Mucosa of stomach (tissue), 1 donor: Measurements from ENCODE around the gene SYCE1.
"Not testable (repeated sequence)": the region's sequence is repeated elsewhere in the genome, so short reads cannot be mapped to it uniquely, and the experiment has no call there.

Experiments
- H3K27me3 ChIP-seq: one replicate; pipeline ENCODE4 v1.7.0; 2013; ENCODE audit warnings: mild to moderate bottlenecking, low read length; ENCODE audit not compliant: control insufficient read depth, insufficient read depth
- H3K36me3 ChIP-seq: one replicate; pipeline ENCODE4 v1.7.0; 2013; ENCODE audit warnings: low read length; ENCODE audit not compliant: control insufficient read depth, insufficient read depth
- H3K4me1 ChIP-seq: one replicate; pipeline ENCODE4 v1.7.0; 2013; ENCODE audit warnings: mild to moderate bottlenecking, low read length; ENCODE audit not compliant: control insufficient read depth, insufficient read depth
- H3K4me3 ChIP-seq: one replicate; pipeline ENCODE4 v1.7.0; 2013; ENCODE audit warnings: low read length
- H3K9ac ChIP-seq: one replicate; pipeline ENCODE4 v1.7.0; 2013; ENCODE audit warnings: mild to moderate bottlenecking, low read length, moderate library complexity
- H3K9me3 ChIP-seq: one replicate; pipeline ENCODE4 v1.7.0; 2013; ENCODE audit warnings: mild to moderate bottlenecking, low read length, moderate library complexity; ENCODE audit not compliant: control insufficient read depth
- donor health status: Pancreatic carcinoma.

The SYCE1 gene

DNA sequence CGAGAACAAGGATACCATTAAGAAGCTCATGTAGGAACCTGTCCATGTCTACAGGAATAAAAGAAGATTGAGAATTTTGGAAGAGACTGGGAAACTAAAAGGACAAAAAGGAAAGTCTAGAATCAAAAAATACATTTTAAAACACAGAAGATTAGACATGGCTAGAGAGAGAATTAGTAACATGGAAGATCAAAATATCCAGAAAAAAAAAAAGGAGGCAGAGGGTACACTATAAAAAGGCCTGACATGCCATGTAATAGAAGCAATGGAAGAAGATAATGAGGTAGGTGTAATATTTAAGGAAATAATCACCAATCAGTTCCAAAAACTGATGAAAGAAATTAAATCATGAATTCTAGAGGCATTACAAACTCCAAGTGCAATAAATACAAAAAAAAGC is 8.1 kb upstream of the SYCE1 start:
- H3K27me3 ChIP-seq, H3K9me3 ChIP-seq, H3K36me3 ChIP-seq, H3K4me1 ChIP-seq, H3K9ac ChIP-seq, H3K4me3 ChIP-seq: not testable (repeated sequence)

DNA sequence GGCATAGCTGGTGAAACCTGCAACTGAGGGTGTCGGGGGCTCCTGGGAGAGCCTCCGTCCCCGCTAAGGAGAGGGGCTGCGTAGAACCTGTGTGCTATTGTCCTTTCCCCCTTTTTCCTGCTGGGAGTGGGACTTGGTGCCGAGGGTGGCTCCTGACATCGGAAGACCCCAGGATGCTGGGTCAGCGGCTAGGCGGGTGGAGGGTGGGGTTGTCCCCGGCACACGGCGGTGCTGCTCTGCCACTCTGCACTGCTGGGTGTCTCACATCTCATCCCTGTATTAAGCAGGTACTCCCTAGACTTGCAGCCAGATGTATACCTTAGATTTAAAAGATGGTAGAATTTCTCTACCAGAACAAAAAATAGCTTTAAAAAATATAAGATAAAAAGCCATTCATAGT is 6.7 kb upstream of the SYCE1 start:
- H3K9me3 ChIP-seq, result not testable (repeated sequence)

DNA sequence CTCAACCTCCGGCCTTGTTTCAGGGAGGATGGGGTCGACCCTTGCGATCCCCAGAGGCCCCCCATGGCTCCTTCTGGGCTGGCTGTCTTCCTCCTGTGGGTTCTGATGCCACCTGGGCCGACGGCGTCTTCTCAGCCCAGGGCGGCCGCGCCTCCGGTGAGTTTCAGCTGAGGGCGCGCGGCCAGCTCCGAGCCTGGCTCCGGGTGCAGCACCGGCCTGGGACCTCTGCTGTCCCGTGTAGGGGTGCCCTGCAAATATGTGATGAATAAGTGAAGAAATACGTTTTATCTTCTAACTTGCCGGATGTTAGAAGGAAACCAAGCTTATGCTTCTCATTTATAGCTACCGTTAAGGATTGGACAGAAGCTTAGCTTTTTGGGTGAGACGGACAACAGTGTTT is 4.4 kb upstream of the SYCE1 start:
- H3K9ac ChIP-seq, H3K4me3 ChIP-seq, H3K9me3 ChIP-seq: not testable (repeated sequence)

More for the DNA sequence above, 6.7 kb upstream of the SYCE1 start:
- H3K36me3 ChIP-seq, H3K4me1 ChIP-seq, H3K4me3 ChIP-seq, H3K9ac ChIP-seq, H3K27me3 ChIP-seq: not testable (repeated sequence)

DNA sequence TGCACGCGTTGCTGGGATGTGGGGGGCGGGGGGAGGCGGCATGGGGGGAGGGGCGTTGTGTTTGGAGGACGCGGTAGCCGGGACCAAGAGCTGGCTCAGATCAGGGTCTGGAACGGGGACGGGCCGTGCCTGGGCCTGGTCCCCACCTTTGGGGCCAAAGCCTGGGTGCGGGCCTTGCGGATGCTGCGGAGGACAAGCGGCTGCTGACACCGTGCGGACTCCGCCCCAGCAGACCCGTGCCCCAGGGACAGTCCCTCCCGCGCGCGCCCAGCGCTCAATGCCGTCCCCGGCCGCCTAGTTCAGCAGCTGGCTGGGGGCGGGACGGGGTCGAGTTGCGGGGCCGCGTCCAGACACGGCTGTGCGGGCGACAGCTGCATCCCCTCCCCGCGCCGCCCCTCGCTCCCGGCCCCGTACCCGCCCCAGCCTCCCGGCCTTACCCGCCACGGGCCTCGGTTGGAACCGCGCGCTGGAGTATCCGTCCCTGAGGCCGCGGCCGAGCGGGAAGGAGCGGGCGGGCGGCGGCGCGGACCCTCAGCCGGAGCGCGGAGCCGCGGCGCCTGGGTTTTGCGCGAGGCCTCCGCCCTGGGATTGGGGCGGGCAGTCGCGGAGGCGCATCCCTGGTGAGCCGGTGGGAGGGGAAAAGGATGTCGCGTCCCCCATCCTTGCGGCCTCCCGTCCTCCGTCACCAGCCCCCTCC is 3.6 kb upstream of the SYCE1 start:
- H3K27me3 ChIP-seq, H3K9me3 ChIP-seq, H3K4me3 ChIP-seq, H3K36me3 ChIP-seq, H3K4me1 ChIP-seq, H3K9ac ChIP-seq: not testable (repeated sequence)

More for the DNA sequence above, 4.4 kb upstream of the SYCE1 start:
- not testable (repeated sequence) for H3K4me1 ChIP-seq, H3K27me3 ChIP-seq, H3K36me3 ChIP-seq

DNA sequence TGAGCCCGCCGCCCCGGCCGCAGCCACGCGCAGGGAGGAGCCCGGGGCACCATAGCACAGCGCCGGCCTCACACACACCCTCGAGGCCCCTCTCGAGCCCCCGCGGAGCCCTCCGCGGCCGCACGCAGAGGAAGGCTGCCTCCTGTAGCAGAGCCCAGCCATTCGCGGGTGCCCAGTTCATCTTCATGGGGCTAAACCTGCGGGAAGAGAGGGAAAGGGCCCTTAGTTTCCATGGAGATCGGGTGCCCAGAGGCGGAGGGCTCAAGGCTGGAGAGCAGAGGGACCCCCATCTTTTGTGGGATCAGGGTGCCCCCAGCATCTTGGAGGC is 2.9 kb upstream of the SYCE1 start:
- no peaks in the 10 kb centered on the region for H3K4me1 ChIP-seq
- H3K36me3 ChIP-seq, result no peaks in the 10 kb centered on the region
- no peak overlapping the region for H3K4me3 ChIP-seq
- no peaks in the 10 kb centered on the region for H3K27me3 ChIP-seq
- no peaks in the 10 kb centered on the region for H3K9me3 ChIP-seq
- no peak overlapping the region for H3K9ac ChIP-seq

DNA sequence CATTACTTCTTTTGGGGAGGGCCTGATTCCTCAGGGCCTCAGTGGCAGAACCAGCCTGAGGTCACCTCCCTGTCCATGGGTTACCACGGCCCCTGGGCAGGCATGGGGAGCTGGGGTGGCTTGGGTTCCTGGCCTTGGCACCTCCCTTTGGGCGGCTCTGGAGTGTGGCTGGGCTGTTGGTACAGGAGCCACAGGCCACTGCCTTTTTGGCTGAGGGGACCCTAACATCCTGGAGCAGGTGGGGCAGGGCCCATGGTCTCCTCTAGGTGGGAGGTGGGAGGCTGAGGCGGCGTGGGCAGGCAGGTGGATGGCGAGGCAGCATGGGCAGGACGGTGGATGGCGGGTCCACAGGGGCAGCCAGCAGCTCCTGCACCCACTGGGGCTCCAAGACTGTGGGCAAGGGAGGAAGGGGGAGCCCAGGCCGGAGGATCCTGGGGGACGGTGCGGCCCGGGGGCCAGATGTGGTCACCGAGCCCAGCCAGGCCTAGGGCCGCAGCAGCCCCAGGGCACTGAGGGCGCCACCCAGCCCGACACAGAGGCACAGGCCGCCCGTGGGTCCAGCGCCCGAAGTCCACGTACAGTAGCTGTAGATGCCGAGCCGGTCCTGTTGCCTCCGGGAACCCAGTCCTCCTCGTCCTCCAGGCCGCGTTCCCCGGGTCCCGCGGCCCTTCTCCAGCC is 2.4 kb upstream of the SYCE1 start:
- H3K36me3 ChIP-seq, result no peaks in the 10 kb centered on the region
- no peak overlapping the region for H3K9ac ChIP-seq
- no peaks in the 10 kb centered on the region for H3K27me3 ChIP-seq
- no peak overlapping the region for H3K4me3 ChIP-seq
- no peaks in the 10 kb centered on the region for H3K9me3 ChIP-seq
- H3K4me1 ChIP-seq, result no peaks in the 10 kb centered on the region

DNA sequence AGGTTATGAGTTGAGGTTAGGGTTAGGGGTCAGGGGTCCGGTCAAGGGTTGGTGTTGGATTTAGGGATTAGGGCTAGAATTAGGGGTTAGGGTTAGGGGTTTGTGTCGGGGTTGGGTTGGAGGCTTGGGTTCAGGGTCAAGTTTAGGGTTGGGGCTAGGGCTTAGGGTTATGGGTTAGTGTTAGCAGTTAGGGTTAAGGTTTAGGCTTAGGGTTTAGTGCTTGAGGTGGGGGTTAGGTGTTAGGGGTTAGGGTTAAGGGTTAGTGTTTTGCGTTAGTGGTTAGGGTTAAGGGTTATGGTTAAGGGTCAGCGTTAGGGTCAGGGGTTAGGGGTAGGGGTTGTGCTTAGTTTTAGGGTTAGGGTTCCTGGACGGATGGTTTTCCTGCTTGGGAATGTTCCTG is 1.7 kb upstream of the SYCE1 start:
- Histone ChIP-seq H3K4me1 (no peaks in the 10 kb centered on the region), H3K36me3 (no peaks in the 10 kb centered on the region), H3K9me3 (no peaks in the 10 kb centered on the region), H3K27me3 (no peaks in the 10 kb centered on the region), H3K4me3 (no peak overlapping the region), H3K9ac (no peak overlapping the region)

DNA sequence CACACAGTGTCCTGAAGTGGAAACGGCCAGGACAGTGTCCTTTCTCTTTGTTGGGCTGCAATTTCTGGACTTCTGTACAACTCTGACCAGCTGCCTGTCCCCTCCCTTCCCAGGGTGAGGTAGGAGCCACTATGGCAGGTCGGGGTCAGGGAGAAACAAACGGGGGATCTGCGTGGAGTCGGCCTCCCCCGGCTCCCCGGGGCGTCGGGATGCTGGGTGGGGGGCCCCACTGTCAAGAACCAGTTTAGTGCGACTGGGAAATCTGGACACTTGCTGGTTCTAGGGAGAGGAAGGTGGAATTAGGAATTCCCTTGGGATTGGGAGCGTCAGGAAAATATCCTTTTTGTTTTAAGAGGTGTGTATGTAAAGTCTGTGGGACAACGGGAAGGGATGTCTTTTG is 567 bp downstream of the SYCE1 start:
- Histone ChIP-seq H3K36me3 (no peaks in the 10 kb centered on the region), H3K27me3 (no peaks in the 10 kb centered on the region), H3K4me3 (no peak overlapping the region), H3K4me1 (no peaks in the 10 kb centered on the region), H3K9me3 (no peaks in the 10 kb centered on the region), H3K9ac (no peak overlapping the region)

DNA sequence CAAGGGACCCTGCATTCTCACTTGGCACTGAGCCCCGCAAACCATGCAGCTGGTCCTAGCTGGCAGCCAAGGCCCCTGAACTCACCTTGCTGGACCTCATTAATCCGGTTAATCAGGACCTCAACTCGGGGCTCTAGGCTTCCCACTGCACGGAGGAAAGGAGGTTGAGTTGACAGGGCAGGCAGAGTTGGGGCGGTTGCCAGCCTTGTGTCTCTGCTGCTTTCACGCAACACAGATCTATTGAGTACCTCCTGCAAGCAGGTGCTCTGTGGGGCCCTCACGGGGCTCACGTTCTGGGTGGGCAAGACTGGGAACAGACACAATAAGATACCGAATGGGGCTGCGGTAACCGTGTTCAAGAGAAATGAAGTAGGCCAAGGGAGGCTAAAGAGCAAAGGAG is 6.2 kb downstream of the SYCE1 start:
- H3K4me1 ChIP-seq, result no peaks in the 10 kb centered on the region
- no peak overlapping the region for H3K9ac ChIP-seq
- H3K4me3 ChIP-seq, result no peak overlapping the region
- H3K9me3 ChIP-seq, result no peaks in the 10 kb centered on the region
- no peaks in the 10 kb centered on the region for H3K36me3 ChIP-seq
- H3K27me3 ChIP-seq, result peaks cover 13% of the 10 kb centered on the region

DNA sequence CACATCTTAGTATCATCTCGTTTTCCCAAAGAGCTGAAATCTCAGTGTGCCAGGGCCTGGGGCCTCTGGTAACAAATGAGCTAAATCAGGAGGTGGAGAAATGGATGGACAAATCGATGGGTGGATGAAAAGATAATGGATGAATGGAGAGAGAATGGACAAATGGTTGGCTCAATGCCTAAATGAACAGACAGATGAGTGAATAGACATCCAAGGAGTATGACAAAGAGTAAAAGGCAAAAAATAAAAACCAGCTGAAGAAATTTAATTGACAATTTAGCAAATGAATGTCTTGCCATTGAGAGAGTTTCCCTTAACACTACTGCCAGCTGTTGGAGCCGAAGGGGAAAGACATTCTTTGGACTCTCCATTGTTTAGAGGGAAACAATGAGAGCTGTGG is 8.0 kb downstream of the SYCE1 start:
- Histone ChIP-seq H3K4me1 (no peaks in the 10 kb centered on the region), H3K9ac (no peak overlapping the region), H3K27me3 (peaks cover 17% of the 10 kb centered on the region), H3K9me3 (no peaks in the 10 kb centered on the region), H3K4me3 (no peak overlapping the region), H3K36me3 (no peaks in the 10 kb centered on the region)

DNA sequence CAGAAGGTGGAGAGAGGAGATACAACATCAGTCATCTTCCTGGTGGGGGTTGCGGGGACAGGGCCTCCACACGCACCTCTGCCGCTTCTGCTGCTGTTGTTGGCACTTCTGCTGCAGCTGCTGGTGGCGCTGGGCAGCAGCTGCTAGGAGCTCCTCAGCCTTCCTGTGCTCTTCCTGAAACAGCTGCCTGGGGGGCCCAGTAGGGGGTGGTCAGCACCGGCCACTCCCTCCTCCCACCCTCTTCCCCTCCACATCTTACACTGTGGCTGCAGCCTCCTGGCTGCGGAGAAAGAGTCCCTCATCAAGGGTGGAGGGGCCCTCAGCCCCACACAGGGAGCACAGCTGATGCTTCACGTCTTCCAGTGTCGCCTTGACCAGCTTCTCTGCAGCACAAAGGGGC is 9.9 kb downstream of the SYCE1 start:
- H3K27me3 ChIP-seq, result peaks cover 17% of the 10 kb centered on the region
- no peaks in the 10 kb centered on the region for H3K4me1 ChIP-seq
- no peaks in the 10 kb centered on the region for H3K9me3 ChIP-seq
- H3K4me3 ChIP-seq, result no peak overlapping the region
- H3K36me3 ChIP-seq, result no peaks in the 10 kb centered on the region
- H3K9ac ChIP-seq, result no peak overlapping the region

DNA sequence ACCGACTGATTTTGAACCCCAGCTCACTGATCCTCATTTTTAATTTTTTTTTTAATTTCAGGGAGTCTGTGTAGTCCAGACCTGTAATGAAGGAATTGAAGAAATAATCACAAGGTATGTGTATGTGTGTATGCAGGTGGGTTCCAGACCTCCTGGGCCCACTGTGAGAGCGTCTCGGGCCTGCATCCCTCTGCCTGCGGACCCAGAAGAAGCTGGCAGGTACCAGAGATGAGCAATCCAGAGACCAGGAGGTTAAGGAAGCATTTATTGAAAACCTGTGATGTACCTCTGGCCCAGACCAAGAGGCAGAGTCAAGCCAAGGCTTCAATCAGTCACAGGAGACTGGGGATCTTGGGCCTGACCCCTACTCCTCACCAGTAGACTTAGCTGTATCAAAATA is 10.8 kb downstream of the SYCE1 start:
- Histone ChIP-seq H3K4me3 (no peak overlapping the region), H3K9ac (no peak overlapping the region), H3K27me3 (peaks cover 17% of the 10 kb centered on the region), H3K4me1 (no peaks in the 10 kb centered on the region), H3K36me3 (no peaks in the 10 kb centered on the region), H3K9me3 (no peaks in the 10 kb centered on the region)

DNA sequence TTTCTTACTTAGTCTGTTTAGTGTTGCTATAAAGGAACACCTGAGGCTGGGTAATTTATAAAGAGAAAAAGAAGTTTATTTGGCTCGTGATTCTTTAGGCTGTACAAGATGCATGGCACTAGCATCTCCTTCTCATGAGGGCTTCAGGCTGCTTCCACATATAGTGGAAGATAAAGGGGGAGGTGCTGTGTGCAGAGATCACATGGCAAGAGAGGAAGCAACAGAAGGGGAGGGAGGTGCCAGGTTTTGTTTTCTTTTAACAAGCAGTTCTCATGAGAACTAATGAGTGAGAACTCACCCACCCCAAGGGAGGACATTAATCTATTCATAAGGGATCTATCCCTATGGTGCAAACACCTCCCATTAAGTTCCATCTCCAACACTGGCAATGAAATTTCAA is 20.9 kb downstream of the SYCE1 start:
- no peaks in the 10 kb centered on the region for H3K9me3 ChIP-seq
- H3K9ac ChIP-seq, result no peak overlapping the region
- H3K4me3 ChIP-seq, result no peak overlapping the region
- no peaks in the 10 kb centered on the region for H3K27me3 ChIP-seq
- H3K4me1 ChIP-seq, result no peaks in the 10 kb centered on the region
- no peaks in the 10 kb centered on the region for H3K36me3 ChIP-seq
